H1 (cell line): ENCODE data around the gene EXOSC10. TPM values are rescaled to one million over a fixed set of nuclear protein-coding genes. Genes with fewer than 3 reads are reported as not detected.

ENCODE experiments used
- BACH1 ChIP-seq: IDR thresholded peaks from 2 replicates; pipeline ENCODE4 v1.6.1; 2012; ENCODE audit warnings: low read length, improper control_type of control experiment
- POLR2A ChIP-seq, 2 experiments: IDR thresholded peaks; 1 replicate in 1 of 2; 2 replicates in 1 of 2; pipeline ENCODE4 v1.6.1; 2011; ENCODE audit warnings: low read depth in 2 of 2, low read length in 2 of 2, mild to moderate bottlenecking in 2 of 2; ENCODE audit errors: control extremely low read depth in 1 of 2
- SIN3A ChIP-seq, 2 experiments: IDR thresholded peaks in 1 of 2; conservative IDR thresholded peaks in 1 of 2; 2 replicates each; pipeline ENCODE4 v1.6.1; 2011 to 2012; ENCODE audit warnings: low read length in 2 of 2, improper control_type of control experiment in 1 of 2, low read depth in 1 of 2, mild to moderate bottlenecking in 1 of 2
- SIRT6 ChIP-seq: IDR thresholded peaks from one replicate; pipeline ENCODE4 v1.7.1; 2012; ENCODE audit warnings: low read length, inconsistent platforms
- TAF7 ChIP-seq: optimal IDR thresholded peaks from 2 replicates; pipeline ENCODE3; 2011; ENCODE audit warnings: low read depth, mild to moderate bottlenecking, inconsistent platforms, low read length, moderate library complexity, borderline replicate concordance
- TCF12 ChIP-seq: IDR thresholded peaks from 2 replicates; pipeline ENCODE4 v1.6.1; 2011; ENCODE audit warnings: low read depth, mild to moderate bottlenecking, low read length
- polyA plus RNA-seq, 7 experiments: library from polyadenylated mRNA; depleted of rRNA in 3 of 7; stranded (reverse) in 5 of 7; unstranded in 2 of 7; fragments of >200 nt in 5 of 7; fragments of 200-250 nt in 2 of 7; gene quantifications; 1 replicate in 5 of 7; 2 replicates in 1 of 7; 4 replicates in 1 of 7; pipeline versions ENCODE4 v1.2.1 to v1.2.3, GENCODE V29; 2011 to 2013; ENCODE audit warnings: missing spikeins in 2 of 7, mixed read lengths in 2 of 7
- total RNA-seq: library from RNA; stranded (reverse); fragmentation: NEBNext Ultra II Directional; extraction: Animal tissue kit (Norgen Biotek cat#: 25700); gene quantifications from 2 replicates; pipeline ENCODE4 v1.2.1, GENCODE V29; 2021

EXOSC10 gene
- total and polyA plus RNA-seq, 2 of the 8 experiments (the other 6 are each of a cell fraction or from before 2014, with no cell fraction given): 57.9 to 86.1 TPM

DNA sequence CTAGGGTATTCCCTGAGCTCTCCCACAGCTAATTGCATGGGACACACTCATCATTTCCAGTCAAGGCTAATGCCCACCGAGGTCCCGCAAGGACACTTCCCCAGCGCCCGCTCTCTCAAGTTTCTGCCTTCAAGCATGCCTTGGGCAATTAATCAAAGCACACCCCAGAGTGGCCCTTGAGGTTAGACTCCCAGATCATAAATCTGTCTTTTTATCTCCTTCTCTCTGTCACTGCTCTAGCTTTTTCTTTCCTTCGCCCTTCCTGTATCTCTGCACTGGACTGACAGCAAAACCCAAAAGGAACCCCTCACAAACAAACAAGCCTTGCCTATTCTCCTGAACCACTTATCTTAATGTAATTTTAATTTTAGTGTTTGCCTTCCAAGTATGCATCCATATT lies 7.9 kb upstream of the EXOSC10 start (continued):
- TF ChIP-seq TAF7 (no peak), SIRT6 (no peak), BACH1 (no peak), POLR2A (IDR thresholded peaks at IDR 0.05; ENCODE audit: control extremely low read depth in 1 of 2, low read depth in 2 of 2, low read length in 2 of 2) (no peak), SIN3A (conservative IDR thresholded peaks at IDR 0.05 in 1 of 2, IDR thresholded peaks at IDR 0.05 in 1 of 2; ENCODE audit: low read depth in 1 of 2, low read length in 2 of 2) (no peak), TCF12 (no peak)
